GM18873 (cell line): ENCODE results near the gene FANCF.

ENCODE experiments used
- ATAC-seq: cut with Tn5 transposase; IDR thresholded peaks from one replicate; pipeline ENCODE4 v1.9.1; 2021; ENCODE audit warnings: mild to moderate bottlenecking, moderate library complexity, moderate number of reproducible peaks; ENCODE audit not compliant: unreplicated experiment, low FRiP score

Gene FANCF

GRCh38 chr11:22626573-22627239 lies 1.1 kb upstream of the FANCF start:
- ATAC-seq = no peak

DNA sequence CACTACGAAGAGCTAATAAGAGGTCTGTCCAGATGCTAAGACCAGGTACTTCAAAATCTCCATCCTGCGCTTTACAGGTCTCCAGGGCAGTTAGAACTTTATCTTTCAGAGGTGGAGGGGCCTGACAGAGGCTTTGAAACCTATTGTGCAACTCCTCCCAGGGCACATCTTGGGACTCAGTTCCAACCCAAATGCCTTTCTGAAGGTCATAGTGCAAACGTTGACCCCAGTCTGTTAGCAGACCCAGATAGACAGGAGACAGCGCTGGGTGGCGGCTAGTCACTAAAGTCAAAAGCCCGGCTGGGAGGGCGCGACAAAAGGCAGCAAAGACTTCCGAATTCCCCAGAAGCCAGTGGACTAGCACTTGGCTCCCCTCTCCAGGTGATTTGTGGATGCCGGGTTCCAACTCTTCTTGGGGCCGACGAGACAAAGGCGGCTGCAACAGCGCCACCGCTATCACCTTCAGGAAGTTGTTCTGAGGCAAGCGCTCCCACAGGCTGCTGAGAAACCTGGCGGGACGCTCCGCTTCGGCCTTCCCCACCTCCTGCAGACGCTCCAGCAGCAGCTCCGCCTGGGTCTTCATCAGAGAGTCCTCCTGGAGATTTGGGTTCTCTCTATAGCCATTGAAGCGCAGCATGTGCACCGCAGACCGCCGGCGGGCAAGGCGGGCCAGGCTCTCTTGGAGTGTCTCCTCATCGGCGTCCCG lies 728 bp downstream of the FANCF start:
- peak; percentile 38 for ATAC-seq

- no peak for ATAC-seq
Measured at GRCh38 chr11:22617868-22618267, 7.8 kb downstream of the FANCF start.

DNA sequence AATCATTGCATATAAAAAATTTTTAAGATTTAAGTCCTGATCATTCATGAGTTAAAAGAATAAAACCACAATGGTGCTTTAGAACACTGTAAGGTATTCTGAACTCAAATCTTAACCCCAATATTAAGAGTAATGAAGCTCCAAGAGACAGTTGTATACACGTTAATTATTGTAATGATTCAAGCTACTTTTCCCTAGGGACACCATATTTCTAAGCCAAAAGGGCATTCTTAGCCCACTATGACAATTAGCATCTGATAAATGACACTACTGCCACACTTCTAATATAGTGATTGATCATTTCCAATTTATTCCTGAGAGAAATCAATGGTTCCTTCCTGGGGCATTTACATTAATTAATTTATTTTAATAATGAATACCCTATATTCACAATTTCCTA lies 21.7 kb downstream of the FANCF start:
- no peak for ATAC-seq

DNA sequence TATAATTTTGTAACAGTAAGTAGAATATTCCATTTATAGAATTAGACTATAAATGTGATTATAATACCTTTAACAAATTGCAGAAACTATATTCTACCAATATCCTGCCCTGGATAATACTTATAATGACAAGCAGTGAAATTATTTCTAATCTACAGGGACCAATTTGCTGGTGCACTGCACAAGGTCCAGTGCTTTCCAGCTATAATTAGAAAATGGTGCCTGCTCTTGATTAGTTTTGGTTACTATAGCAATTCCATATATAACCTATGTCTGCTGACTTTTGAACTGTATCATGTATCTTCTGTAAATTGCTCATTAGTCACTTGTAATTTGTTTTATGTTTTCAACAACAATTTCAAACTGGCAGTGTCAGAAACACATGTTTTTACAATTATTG lies 23.1 kb downstream of the FANCF start:
- no peak for ATAC-seq

GRCh38 chr11:22599458-22599857 lies 26.2 kb downstream of the FANCF start:
- ATAC-seq = no peak

GRCh38 chr11:22597062-22597461 lies 28.6 kb downstream of the FANCF start:
- no peak for ATAC-seq

DNA sequence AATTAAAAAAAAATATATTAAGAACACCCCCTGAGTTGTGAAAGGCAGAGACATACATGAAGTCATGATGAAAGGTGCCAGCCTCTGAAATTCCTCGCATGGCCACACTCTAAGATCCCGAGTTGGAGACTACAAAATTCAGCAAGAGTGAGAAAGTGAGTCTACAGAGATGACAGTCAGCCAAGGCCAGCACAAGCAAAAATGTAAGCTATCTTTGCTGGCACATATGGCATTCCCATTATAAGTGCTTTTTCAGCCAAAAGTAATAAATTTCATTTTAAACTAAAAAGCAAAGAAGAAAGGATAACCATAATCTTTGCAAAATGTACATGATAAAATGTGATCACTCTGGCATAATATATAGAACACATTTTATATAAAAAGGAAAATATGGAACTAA lies 40.6 kb downstream of the FANCF start:
- ATAC-seq = no peak

DNA sequence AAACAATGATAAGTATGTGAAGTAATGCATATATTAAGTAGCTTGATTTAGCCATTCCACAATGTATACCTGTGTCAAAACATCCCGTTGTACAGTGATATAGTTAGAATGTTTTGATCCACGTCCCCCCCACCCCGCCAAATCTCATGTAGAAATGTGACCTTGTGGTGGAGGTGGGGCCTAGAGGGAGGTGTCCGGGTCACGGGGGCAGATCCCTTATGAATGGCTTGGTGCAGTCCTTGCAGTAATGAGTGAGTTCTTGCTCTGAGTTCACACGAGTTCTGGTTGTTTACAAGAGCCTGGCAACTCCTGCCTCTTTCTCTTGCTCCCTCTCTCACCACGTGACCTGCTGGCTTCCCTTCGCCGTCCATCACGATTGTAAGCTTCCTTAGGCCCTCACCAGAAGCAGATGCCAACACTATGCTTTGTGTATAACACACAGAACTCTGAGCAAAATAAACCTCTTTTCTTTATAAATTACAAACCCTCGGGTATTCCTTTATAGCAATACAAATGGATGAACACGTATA lies 41.6 kb downstream of the FANCF start:
- ATAC-seq = no peak

DNA sequence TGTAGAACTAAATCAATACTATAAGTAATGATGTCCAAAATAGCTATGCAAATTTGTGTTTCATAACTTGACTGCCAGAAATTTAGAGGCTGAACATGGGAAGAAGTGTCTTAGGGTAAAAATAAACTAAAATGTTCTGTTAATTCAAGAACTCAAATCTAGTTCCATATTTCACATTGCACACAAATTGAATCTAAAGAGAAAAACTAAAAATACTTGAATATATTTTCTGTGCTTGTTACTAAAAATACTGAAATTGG lies 43.5 kb downstream of the FANCF start:
- ATAC-seq = no peak

DNA sequence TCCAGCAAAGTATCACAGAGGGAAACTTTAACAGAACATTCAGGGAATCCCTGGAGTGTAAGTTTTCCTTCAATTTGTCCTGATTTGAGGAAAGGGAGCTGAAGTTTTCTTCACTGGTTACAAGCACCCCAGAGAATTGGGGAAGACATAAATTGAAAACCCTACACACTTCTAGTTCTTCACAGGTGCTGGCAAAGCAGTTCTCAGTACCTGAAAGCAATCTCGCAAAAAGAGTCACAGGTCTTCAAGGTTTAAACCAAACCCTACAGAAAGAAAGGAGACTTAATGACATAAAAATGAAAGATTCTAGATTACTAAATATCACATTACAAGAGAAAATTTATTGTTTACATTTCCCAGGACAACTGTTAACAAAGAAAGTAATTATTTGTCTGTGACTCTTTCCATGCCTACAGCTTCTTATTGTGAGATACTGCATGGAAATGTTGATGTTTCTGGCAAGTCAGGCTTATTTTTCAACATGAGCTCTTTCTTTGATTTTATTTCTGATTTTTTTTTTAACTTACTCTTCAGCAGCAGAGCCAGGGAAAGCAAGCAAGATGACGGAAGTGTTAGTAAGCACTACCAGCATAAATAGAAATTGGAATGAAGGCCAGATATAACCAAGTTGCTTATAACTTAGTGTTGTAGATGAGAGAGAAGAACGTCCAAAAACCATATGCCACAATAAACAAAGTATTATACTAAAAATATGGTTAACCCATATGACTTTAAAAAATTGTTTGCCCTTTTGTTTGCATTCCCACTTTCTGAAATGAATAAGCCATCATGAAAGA lies 44.1 kb downstream of the FANCF start:
- ATAC-seq = no peak

- no peak for ATAC-seq
Measured at GRCh38 chr11:22577854-22578253, 47.8 kb downstream of the FANCF start.
